NB4 (cell line): Measurements from ENCODE around the gene MYEOV.

Source experiments
- DNase-seq: peaks from one replicate; pipeline ENCODE4 v3.0.0; 2010; ENCODE audit warnings: low read depth
- H3K4me3 ChIP-seq: one replicate; pipeline ENCODE4 v1.5.1; 2011; ENCODE audit warnings: mild to moderate bottlenecking, low read depth, low read length, moderate library complexity
- CTCF ChIP-seq: IDR thresholded peaks from one replicate; pipeline ENCODE4 v1.5.1; 2012; ENCODE audit warnings: low read depth, low read length
- MAX ChIP-seq: IDR thresholded peaks from 2 replicates; pipeline ENCODE4 v1.6.1; 2011; ENCODE audit warnings: low read depth, low read length
- MYC ChIP-seq: IDR thresholded peaks from 2 replicates; pipeline ENCODE4 v1.6.1; 2011; ENCODE audit warnings: low read depth, low read length
- POLR2A ChIP-seq: IDR thresholded peaks from 2 replicates; pipeline ENCODE4 v1.6.1; 2011; ENCODE audit warnings: mild to moderate bottlenecking; ENCODE audit not compliant: insufficient read length; ENCODE audit errors: extremely low read depth

Gene MYEOV

DNA sequence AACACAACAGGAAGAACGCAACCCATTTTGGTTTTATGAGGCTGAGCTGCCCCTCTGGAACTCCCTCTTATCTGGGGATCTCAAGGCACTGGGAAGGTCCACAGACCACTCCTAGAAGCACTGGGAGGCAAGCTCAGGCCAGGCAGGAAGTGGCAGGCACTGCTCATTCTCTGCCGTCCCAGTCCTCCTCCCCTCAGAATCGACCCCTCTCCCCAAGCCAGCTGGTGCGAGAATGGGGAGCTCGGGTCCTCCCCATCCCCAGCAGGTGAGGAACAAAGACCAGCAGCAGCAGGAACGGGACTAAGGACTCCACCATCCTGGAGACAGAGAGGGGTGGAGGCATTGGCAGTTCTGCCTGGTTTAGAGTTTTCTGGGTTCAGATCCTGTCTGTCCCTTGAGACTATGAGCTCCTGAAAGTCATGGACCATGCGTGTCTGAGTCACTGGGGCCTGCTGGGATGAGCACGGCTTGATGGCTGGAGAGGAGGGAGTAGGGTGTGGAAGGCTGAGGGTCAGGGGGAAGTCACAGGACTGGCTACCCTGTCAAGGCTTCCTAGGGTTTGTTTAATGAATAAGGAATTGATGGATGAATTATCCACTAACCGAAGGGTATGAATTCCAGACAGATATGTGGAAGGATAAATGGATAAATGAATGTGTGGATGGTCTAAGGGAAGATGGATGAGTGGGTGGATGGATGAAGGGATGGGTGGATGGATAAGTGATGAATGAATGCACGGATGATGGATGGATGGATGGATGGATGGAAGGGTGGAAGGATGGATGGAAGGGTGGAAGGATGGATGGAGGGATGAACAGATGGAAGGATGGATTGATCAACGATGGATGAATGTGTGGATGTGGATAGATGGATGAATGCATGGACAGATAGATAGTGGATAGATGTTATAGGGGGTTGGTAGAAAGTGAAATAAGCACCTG is 6.4 kb downstream of the MYEOV start:
- no peak for TF ChIP-seq POLR2A
- TF ChIP-seq CTCF, result no peak
- no peak for TF ChIP-seq MYC
- TF ChIP-seq MAX, result no peak
- peak; percentile 80 for DNase-seq
- no peak overlapping the region for H3K4me3 ChIP-seq

GRCh38 chr11:69301081-69301454 is 7.1 kb downstream of the MYEOV start:
- no peak overlapping the region for H3K4me3 ChIP-seq
- DNase-seq, result no peak
- no peak for TF ChIP-seq MAX
- no peak for TF ChIP-seq MYC
- no peak for TF ChIP-seq POLR2A
- TF ChIP-seq CTCF, result no peak

- TF ChIP-seq MAX (no peak), CTCF (no peak), MYC (no peak), POLR2A (no peak)
- DNase-seq, result peak; percentile 82
- H3K4me3 ChIP-seq, result no peak overlapping the region
Measured at GRCh38 chr11:69301455-69302401, 7.8 kb downstream of the MYEOV start.

GRCh38 chr11:69302447-69303020 is 8.6 kb downstream of the MYEOV start:
- H3K4me3 ChIP-seq, result no peak overlapping the region
- TF ChIP-seq MAX, result no peak
- TF ChIP-seq CTCF, result no peak
- TF ChIP-seq MYC, result no peak
- TF ChIP-seq POLR2A, result no peak
- DNase-seq, result no peak

GRCh38 chr11:69303427-69303826 is 9.5 kb downstream of the MYEOV start:
- TF ChIP-seq MYC (no peak), CTCF (no peak), POLR2A (no peak), MAX (no peak)
- H3K4me3 ChIP-seq, result no peak overlapping the region
- DNase-seq, result no peak
